GM12874 (cell line): ENCODE data around the gene EOLA1.

Experiments used
- CTCF ChIP-seq: IDR thresholded peaks from 2 replicates; pipeline ENCODE4 v1.5.1; 2011; ENCODE audit warnings: low read depth, mild to moderate bottlenecking, control low read depth, low read length, moderate library complexity; ENCODE audit not compliant: insufficient read depth

The EOLA1 gene

GRCh38 chrX:149517308-149517707, 23.5 kb upstream of the EOLA1 start:
- TF ChIP-seq CTCF, result no peak

- TF ChIP-seq CTCF, result no peak
Observed at GRCh38 chrX:149518236-149518635, 22.6 kb upstream of the EOLA1 start.

GRCh38 chrX:149521438-149521837, 19.4 kb upstream of the EOLA1 start:
- no peak for TF ChIP-seq CTCF

GRCh38 chrX:149522916-149523315, 17.9 kb upstream of the EOLA1 start:
- no peak for TF ChIP-seq CTCF

- peak; percentile 37; the same call in 1 of the 2 replicates for TF ChIP-seq CTCF
Observed at GRCh38 chrX:149527705-149528104, 13.1 kb upstream of the EOLA1 start.

GRCh38 chrX:149528381-149528780, 12.4 kb upstream of the EOLA1 start:
- no peak for TF ChIP-seq CTCF

GRCh38 chrX:149531599-149531998, 9.2 kb upstream of the EOLA1 start:
- TF ChIP-seq CTCF, result no peak
